Gastrocnemius medialis (tissue), 4 donors: ENCODE data around the gene CTNNA2. TPM values are rescaled to one million over a fixed set of nuclear protein-coding genes. Genes with fewer than 3 reads are reported as not detected.

Experiments used
- ATAC-seq, 2 donors: fragments of 150-250 bp; one replicate each; pipeline ENCODE4 v1.9.1; 2016
- DNase-seq, 2 donors: peaks; one replicate each; pipeline ENCODE4 v3.0.0-alpha.2; 2019
- H3K27ac ChIP-seq, 4 donors: fragments of 200-600 bp; sonication (generic); 1 replicate in 1 of 4; 2 replicates in 3 of 4; pipeline ENCODE4 v1.5.1; 2016 to 2018; ENCODE audit warnings: mild to moderate bottlenecking in 2 of 4, moderate library complexity in 1 of 4
- H3K27me3 ChIP-seq, 3 donors: fragments of 200-600 bp; sonication (generic) in 2 of 3; 1 replicate in 1 of 3; 2 replicates in 2 of 3; pipeline versions ENCODE4 v1.5.1 to v1.6.0; 2016 to 2019; ENCODE audit warnings: mild to moderate bottlenecking in 1 of 3, moderate library complexity in 1 of 3
- H3K36me3 ChIP-seq, 2 donors: fragments of 200-600 bp; sonication (generic) in 1 of 2; one replicate each; pipeline ENCODE4 v1.5.1; 2017 to 2018
- H3K4me1 ChIP-seq, 2 donors: fragments of 200-600 bp; sonication (generic) in 1 of 2; one replicate each; pipeline ENCODE4 v1.5.1; 2016 to 2017; ENCODE audit warnings: mild to moderate bottlenecking in 2 of 2
- H3K4me3 ChIP-seq, 4 donors: fragments of 200-600 bp; sonication (generic) in 3 of 4; 1 replicate in 1 of 4; 2 replicates in 3 of 4; pipeline ENCODE4 v1.5.1; 2016 to 2019; ENCODE audit warnings: mild to moderate bottlenecking in 2 of 4
- H3K9me3 ChIP-seq, 3 donors: fragments of 200-600 bp; sonication (generic) in 2 of 3; 1 replicate in 1 of 3; 2 replicates in 2 of 3; pipeline ENCODE4 v1.5.1; 2016 to 2019
- POLR2A ChIP-seq, 2 donors: fragments of 450-650 bp; IDR thresholded peaks; one replicate each; pipeline ENCODE4 v1.6.1; 2017; ENCODE audit warnings: antibody characterized with exemption in 2 of 2, mild to moderate bottlenecking in 2 of 2, moderate library complexity in 2 of 2
- in situ Hi-C, 4 donors: fragments of 200-750 bp; cut with MboI; loops; one replicate each; pipeline versions ENCODE4 v1.15.0 to v1.8.0; 2017; ENCODE audit warnings: low sequenced_read_pairs in 4 of 4
- intact Hi-C: fragments of 100-400 bp; cut with DNase I; formaldehyde crosslinking; loops from one replicate; pipeline ENCODE4 v1.15.1; 2023; ENCODE audit warnings: low total_unique reads
- total RNA-seq, 4 donors: library from RNA; depleted of rRNA; stranded (reverse); fragments of >200 nt; gene quantifications; one replicate each; pipeline versions ENCODE4 v1.1.0 to v1.2.3, GENCODE V29; 2016
- TF ChIP-seq, protein P1 (sequence below), 5 experiments: fragments of 450-650 bp in 3 of 5; fragments of 200-600 bp in 2 of 5; sonication (generic) in 2 of 5; IDR thresholded peaks in 4 of 5; conservative IDR thresholded peaks in 1 of 5; 1 replicate in 4 of 5; 2 replicates in 1 of 5; pipeline ENCODE4 v1.5.1; 2016 to 2019; ENCODE audit warnings: antibody characterized with exemption in 5 of 5, mild to moderate bottlenecking in 3 of 5, moderate library complexity in 3 of 5

Gene CTNNA2
- total RNA-seq, 4 donors from 2014 or later, result not detected

GRCh38 chr2:79964966-79965365 is 452.1 kb downstream of the CTNNA2 start:
- intact Hi-C loops, result no loop called here

GRCh38 chr2:79966369-79966768 is 453.5 kb downstream of the CTNNA2 start:
- no peak for DNase-seq
- Histone ChIP-seq H3K36me3 (no peaks in the 10 kb centered on the region), H3K4me3 (no peak overlapping the region), H3K27me3 (no peaks in the 10 kb centered on the region), H3K9me3 (no peaks in the 10 kb centered on the region), H3K27ac (no peak overlapping the region), H3K4me1 (no peaks in the 10 kb centered on the region)
- no peak for ATAC-seq
- in situ Hi-C loops, result no loop called here
- no peak for TF ChIP-seq POLR2A (IDR thresholded peaks at IDR 0.05)
- TF ChIP-seq, protein P1, sequence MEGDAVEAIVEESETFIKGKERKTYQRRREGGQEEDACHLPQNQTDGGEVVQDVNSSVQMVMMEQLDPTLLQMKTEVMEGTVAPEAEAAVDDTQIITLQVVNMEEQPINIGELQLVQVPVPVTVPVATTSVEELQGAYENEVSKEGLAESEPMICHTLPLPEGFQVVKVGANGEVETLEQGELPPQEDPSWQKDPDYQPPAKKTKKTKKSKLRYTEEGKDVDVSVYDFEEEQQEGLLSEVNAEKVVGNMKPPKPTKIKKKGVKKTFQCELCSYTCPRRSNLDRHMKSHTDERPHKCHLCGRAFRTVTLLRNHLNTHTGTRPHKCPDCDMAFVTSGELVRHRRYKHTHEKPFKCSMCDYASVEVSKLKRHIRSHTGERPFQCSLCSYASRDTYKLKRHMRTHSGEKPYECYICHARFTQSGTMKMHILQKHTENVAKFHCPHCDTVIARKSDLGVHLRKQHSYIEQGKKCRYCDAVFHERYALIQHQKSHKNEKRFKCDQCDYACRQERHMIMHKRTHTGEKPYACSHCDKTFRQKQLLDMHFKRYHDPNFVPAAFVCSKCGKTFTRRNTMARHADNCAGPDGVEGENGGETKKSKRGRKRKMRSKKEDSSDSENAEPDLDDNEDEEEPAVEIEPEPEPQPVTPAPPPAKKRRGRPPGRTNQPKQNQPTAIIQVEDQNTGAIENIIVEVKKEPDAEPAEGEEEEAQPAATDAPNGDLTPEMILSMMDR (IDR thresholded peaks at IDR 0.05 in 4 of 5, conservative IDR thresholded peaks at IDR 0.05 in 1 of 5), result no peak
- intact Hi-C loops, result no loop called here

More at GRCh38 chr2:79964966-79965365, 452.1 kb downstream of the CTNNA2 start:
- H3K4me3 ChIP-seq, result no peak overlapping the region
- H3K9me3 ChIP-seq, result no peaks in the 10 kb centered on the region
- no peaks in the 10 kb centered on the region for H3K36me3 ChIP-seq
- TF ChIP-seq, protein P1 (IDR thresholded peaks at IDR 0.05 in 4 of 5, conservative IDR thresholded peaks at IDR 0.05 in 1 of 5), result no peak
- no peaks in the 10 kb centered on the region for H3K27me3 ChIP-seq
- no peaks in the 10 kb centered on the region for H3K4me1 ChIP-seq
- no peak for ATAC-seq
- H3K27ac ChIP-seq, result no peak overlapping the region
- no peak for DNase-seq
- in situ Hi-C loops, result no loop called here

DNA sequence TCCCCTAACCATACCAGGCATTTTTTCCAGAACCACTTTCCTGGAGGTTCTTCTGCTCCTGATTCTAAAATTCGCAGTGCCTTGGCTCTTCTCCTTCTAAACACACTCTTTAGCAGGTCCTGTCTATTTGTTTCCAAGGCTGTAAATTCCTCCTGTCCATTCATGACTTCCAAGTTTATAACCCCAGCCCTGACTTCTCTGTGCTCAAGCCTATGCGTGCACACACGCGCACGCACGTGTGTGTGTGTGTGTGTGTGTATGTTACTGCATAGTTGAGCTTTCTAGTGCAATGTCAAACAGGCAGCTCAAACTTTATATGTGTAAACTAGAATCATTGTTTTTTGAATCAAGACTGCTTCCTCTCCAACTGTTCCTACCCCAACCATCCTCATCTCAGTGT is 454.0 kb downstream of the CTNNA2 start:
- DNase-seq (no peak), ATAC-seq (no peak)
- in situ Hi-C loops, result no loop called here
- Histone ChIP-seq H3K27me3 (no peaks in the 10 kb centered on the region), H3K9me3 (no peaks in the 10 kb centered on the region), H3K4me1 (no peaks in the 10 kb centered on the region), H3K36me3 (no peaks in the 10 kb centered on the region), H3K27ac (no peak overlapping the region), H3K4me3 (no peak overlapping the region)
- intact Hi-C loops, result no loop called here
- TF ChIP-seq POLR2A (IDR thresholded peaks at IDR 0.05), result no peak
- TF ChIP-seq, protein P1 (IDR thresholded peaks at IDR 0.05 in 4 of 5, conservative IDR thresholded peaks at IDR 0.05 in 1 of 5), result no peak

DNA sequence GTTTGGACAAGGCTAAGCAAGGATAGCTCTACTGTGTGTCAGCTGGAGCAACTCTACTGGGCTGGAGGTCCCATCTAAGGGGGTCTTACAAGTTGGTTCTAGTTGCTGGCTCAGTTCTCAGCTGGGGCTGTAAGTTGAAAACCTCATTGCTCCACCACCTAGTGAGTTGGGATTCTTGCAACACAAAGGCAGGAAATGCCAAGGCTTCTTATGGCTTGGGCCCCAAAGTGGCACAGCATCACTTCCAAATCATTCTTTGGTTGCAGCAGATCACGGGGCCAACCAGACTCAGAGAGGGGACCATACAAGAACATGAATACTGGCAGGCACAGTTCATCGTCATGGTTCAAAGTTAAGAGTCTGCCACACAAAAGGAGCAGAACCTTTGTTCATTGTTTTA is 459.0 kb downstream of the CTNNA2 start:
- ATAC-seq (no peak), DNase-seq (no peak)
- no peaks in the 10 kb centered on the region for H3K9me3 ChIP-seq
- no peaks in the 10 kb centered on the region for H3K4me1 ChIP-seq
- intact Hi-C loops (no loop called here), in situ Hi-C loops (no loop called here)
- TF ChIP-seq, protein P1 (IDR thresholded peaks at IDR 0.05 in 4 of 5, conservative IDR thresholded peaks at IDR 0.05 in 1 of 5), result no peak
- TF ChIP-seq POLR2A (IDR thresholded peaks at IDR 0.05), result no peak
- no peaks in the 10 kb centered on the region for H3K27me3 ChIP-seq
- H3K4me3 ChIP-seq, result no peak overlapping the region
- H3K36me3 ChIP-seq, result no peaks in the 10 kb centered on the region
- no peak overlapping the region for H3K27ac ChIP-seq

DNA sequence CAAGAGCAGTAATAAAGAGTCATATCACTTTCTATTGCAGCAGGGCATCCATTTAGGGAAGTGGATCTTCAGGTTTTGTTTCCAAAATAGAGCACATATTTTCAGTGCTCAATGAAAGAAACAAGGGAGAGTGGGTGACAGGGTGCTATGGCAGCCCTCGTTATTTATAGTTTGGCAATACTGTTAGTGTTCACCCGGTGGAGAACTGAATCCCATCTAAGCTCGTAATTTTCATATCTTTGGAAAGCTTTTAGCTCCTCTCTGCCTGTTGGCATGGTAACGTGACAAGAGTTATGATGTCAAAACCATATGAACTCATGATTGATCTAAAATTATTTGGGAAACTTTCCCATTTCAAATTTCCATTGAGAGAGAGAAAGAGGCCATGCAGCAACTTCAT is 459.8 kb downstream of the CTNNA2 start:
- Histone ChIP-seq H3K9me3 (no peaks in the 10 kb centered on the region), H3K27me3 (no peaks in the 10 kb centered on the region), H3K4me1 (no peaks in the 10 kb centered on the region), H3K36me3 (no peaks in the 10 kb centered on the region), H3K27ac (no peak overlapping the region), H3K4me3 (no peak overlapping the region)
- in situ Hi-C loops, result no loop called here
- ATAC-seq (no peak), DNase-seq (no peak)
- intact Hi-C loops, result no loop called here
- no peak for TF ChIP-seq POLR2A (IDR thresholded peaks at IDR 0.05)
- TF ChIP-seq, protein P1 (IDR thresholded peaks at IDR 0.05 in 4 of 5, conservative IDR thresholded peaks at IDR 0.05 in 1 of 5), result no peak
